Bronchial epithelial cell (primary cell): Measurements from ENCODE around the gene GPC5. TPM values are rescaled to one million over a fixed set of nuclear protein-coding genes. Genes with fewer than 3 reads are reported as not detected.

Source experiments
- DNase-seq: peaks from one replicate; pipeline ENCODE4 v3.0.0-alpha.2; 2010; ENCODE audit warnings: low read depth
- FAIRE-seq: peaks from 2 replicates; lab custom pipeline; 2011; peaks lifted over from hg19 to GRCh38; lab: Jason Lieb, UNC
- H3K27me3 ChIP-seq: 2 replicates; pipeline ENCODE4 v1.5.1; 2011; ENCODE audit warnings: low read length; ENCODE audit not compliant: control insufficient read depth, insufficient read depth
- H3K36me3 ChIP-seq: 2 replicates; pipeline ENCODE4 v1.5.1; 2011; ENCODE audit warnings: low read length; ENCODE audit not compliant: control insufficient read depth, insufficient read depth
- H3K4me3 ChIP-seq: 2 replicates; pipeline ENCODE4 v1.5.1; 2011; ENCODE audit warnings: mild to moderate bottlenecking, low read depth, low read length, control low read depth
- total RNA-seq: library from RNA; depleted of rRNA; stranded (reverse); fragments of >200 nt; gene quantifications from 2 replicates; pipeline ENCODE4 v1.2.1, GENCODE V29; 2014
- TF ChIP-seq, protein P1 (sequence below): IDR thresholded peaks from 2 replicates; pipeline ENCODE4 v1.5.1; 2011; ENCODE audit warnings: mild to moderate bottlenecking, moderate library complexity, low read length, control low read depth, inconsistent platforms; ENCODE audit not compliant: insufficient read depth, severe bottlenecking

Gene GPC5
- total RNA-seq, 1 donor from 2014 or later: 1.8 TPM

DNA sequence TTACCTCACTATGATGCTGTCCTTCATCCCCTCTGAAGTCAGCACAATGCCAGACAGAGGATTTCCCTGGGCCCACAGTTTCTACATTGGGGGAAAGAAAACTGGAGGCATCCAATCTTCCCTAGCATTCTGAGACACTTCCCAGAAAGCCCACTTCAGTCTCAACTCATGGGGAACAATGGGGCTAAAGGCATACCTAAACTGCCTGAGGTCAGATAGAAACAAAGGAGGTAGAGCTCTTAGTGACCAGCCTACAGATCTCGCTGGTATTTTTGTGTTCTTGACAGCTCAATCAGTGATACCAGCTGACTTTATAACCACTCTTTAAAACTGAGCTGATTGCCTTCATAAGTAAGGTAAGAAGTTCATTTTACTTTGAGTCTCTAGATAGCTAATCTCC lies 947.2 kb downstream of the GPC5 start:
- DNase-seq (no peak), FAIRE-seq (no peak)
- H3K27me3 ChIP-seq: no peaks in the 10 kb centered on the region
- H3K4me3 ChIP-seq: no peak overlapping the region
- no peaks in the 10 kb centered on the region for H3K36me3 ChIP-seq
- TF ChIP-seq, protein P1, sequence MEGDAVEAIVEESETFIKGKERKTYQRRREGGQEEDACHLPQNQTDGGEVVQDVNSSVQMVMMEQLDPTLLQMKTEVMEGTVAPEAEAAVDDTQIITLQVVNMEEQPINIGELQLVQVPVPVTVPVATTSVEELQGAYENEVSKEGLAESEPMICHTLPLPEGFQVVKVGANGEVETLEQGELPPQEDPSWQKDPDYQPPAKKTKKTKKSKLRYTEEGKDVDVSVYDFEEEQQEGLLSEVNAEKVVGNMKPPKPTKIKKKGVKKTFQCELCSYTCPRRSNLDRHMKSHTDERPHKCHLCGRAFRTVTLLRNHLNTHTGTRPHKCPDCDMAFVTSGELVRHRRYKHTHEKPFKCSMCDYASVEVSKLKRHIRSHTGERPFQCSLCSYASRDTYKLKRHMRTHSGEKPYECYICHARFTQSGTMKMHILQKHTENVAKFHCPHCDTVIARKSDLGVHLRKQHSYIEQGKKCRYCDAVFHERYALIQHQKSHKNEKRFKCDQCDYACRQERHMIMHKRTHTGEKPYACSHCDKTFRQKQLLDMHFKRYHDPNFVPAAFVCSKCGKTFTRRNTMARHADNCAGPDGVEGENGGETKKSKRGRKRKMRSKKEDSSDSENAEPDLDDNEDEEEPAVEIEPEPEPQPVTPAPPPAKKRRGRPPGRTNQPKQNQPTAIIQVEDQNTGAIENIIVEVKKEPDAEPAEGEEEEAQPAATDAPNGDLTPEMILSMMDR: no peak

DNA sequence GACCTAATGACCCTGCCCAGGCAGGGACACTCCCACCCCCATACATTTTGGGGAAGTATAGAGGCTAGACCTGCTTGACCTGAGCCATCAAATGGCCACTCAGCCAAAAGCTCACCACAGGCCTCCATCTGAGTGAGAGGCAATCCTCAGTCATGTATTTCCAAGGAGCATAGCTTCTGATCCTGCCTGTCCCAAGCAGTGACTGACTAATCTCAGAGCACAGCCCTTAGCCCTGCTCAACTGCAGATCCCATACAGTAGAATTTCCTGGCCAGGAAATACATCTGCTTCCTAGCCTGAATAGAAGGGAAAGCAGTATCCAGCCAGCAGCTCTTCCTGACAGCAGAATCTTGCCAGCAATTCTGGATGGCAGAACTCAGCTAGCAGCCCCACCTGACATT lies 947.6 kb downstream of the GPC5 start:
- H3K27me3 ChIP-seq: no peaks in the 10 kb centered on the region
- DNase-seq (no peak), FAIRE-seq (no peak)
- no peak overlapping the region for H3K4me3 ChIP-seq
- TF ChIP-seq, protein P1: no peak
- no peaks in the 10 kb centered on the region for H3K36me3 ChIP-seq

DNA sequence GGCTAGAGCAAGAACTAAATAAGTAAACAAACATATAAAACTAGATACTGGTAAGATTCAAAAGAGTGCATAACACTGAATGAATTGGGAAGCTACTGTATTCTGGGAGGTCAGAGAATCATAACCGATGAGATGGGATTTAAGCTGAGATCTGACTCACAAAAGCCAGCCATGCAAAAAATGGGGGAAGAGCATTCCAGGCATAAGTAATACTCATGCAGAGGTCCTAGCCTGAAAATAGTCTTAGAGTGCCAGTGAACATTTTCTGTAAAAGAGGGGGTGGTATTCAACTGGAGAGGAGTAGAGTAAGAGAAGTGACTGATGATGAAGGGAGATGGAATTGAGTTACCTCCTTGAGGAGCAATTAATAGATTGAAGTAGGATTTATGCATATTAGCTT lies 956.2 kb downstream of the GPC5 start:
- FAIRE-seq: no peak
- no peak overlapping the region for H3K4me3 ChIP-seq
- DNase-seq: no peak
- TF ChIP-seq, protein P1: no peak
- H3K36me3 ChIP-seq: no peaks in the 10 kb centered on the region
- no peaks in the 10 kb centered on the region for H3K27me3 ChIP-seq

DNA sequence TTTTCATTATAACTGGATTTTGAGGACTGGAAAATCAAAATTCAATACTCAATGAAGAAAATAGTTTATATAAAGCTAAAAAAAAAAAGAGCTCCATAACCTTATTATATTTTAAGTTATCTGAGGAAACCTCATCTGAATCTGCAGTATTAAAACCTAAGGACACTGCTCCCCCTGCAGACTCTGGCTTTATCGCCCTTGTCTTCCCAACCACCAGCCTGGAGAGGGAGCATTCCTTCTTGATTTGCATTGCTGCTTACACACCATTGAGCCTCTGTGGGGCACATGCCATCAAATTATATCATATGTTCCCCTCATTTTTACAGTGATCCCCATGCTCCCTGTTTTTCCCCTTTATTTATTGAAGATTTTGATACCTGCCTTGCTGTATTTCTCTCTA lies 956.8 kb downstream of the GPC5 start:
- H3K36me3 ChIP-seq: no peaks in the 10 kb centered on the region
- H3K4me3 ChIP-seq: no peak overlapping the region
- DNase-seq: no peak
- no peaks in the 10 kb centered on the region for H3K27me3 ChIP-seq
- TF ChIP-seq, protein P1: no peak
- FAIRE-seq: no peak

DNA sequence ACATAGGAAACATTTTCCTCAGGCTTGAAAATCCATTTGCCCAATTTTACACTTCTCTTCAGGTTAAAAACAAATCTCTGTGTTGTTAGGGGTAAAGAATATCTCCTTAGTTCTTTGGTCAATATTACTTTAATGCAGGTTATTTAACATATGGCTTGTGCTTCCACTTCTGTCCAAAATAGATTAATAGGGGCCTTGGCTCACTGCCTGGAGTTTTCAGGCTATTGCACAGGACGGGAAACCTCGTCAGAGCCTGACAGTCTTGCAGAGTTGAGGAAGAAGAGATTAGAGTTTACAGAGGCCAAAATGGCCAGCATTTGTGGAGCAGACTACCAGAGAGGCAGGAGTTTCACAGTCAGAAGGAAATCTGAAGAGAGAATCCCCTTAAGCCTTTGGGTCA lies 964.3 kb downstream of the GPC5 start:
- H3K4me3 ChIP-seq: no peak overlapping the region
- H3K36me3 ChIP-seq: no peaks in the 10 kb centered on the region
- FAIRE-seq: no peak
- no peaks in the 10 kb centered on the region for H3K27me3 ChIP-seq
- TF ChIP-seq, protein P1: no peak
- DNase-seq: no peak

DNA sequence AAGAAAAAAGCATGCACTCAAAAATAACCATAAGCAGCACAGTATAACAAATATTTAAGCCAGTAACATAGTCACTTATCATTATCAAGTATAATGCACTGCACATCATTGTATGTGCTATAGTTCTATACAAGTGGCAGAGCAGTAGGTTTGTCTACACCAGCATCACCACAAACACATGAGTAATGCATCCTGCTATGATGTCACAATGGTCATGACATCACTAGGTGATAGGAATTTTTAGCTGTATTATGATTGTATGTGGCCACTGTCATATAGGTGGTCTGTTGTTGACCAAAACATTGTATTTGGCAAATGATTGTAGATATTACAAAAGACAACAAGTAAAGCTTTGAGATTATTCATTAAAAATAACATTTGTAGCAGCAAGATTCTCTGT lies 967.5 kb downstream of the GPC5 start:
- TF ChIP-seq, protein P1: no peak
- Histone ChIP-seq H3K27me3 (no peaks in the 10 kb centered on the region), H3K36me3 (no peaks in the 10 kb centered on the region), H3K4me3 (no peak overlapping the region)
- no peak for FAIRE-seq
- no peak for DNase-seq
